Activated T-helper 1 cell treated with anti-CD3 and anti-CD28 coated beads, Interleukin-12 subunit alpha, Interleukin-12 subunit beta, Interleukin-2, Interleukin-4 antibody, amounts not matched to agents 30 ng/mL and 10 ng/mL and 1 ng/mL, durations not matched to agents 14 hours and 24 hours and 36 hours (primary cell): Measurements from ENCODE around the gene WFDC10B. TPM values are rescaled to one million over a fixed set of nuclear protein-coding genes. Genes with fewer than 3 reads are reported as not detected.
"Not testable (repeated sequence)": the region's sequence is repeated elsewhere in the genome, so short reads cannot be mapped to it uniquely, and the experiment has no call there.

ENCODE experiments used
- DNase-seq: peaks from one replicate; pipeline ENCODE4 v3.0.0; 2021; ENCODE audit warnings: low spot score
- H3K27ac Mint-ChIP-seq: one replicate; pipeline ENCODE4 v1.8.0; 2021; ENCODE audit warnings: mild to moderate bottlenecking, mixed read lengths
- H3K27me3 Mint-ChIP-seq: one replicate; pipeline ENCODE4 v1.8.0; 2022; ENCODE audit warnings: mild to moderate bottlenecking, moderate library complexity, mixed read lengths; ENCODE audit not compliant: insufficient read depth
- H3K36me3 Mint-ChIP-seq: one replicate; pipeline ENCODE4 v1.8.0; 2021; ENCODE audit warnings: low read depth, mixed read lengths
- H3K4me1 Mint-ChIP-seq: one replicate; pipeline ENCODE4 v1.8.0; 2021; ENCODE audit warnings: low read depth, mixed read lengths
- H3K4me3 Mint-ChIP-seq: one replicate; pipeline ENCODE4 v1.8.0; 2021; ENCODE audit warnings: mild to moderate bottlenecking, moderate library complexity, mixed read lengths
- H3K9me3 Mint-ChIP-seq: one replicate; pipeline ENCODE4 v1.8.0; 2021; ENCODE audit warnings: mixed read lengths
- intact Hi-C: fragments of 100-400 bp; cut with micrococcal nuclease; formaldehyde crosslinking; loops from one replicate; pipeline ENCODE4 v1.15.1; 2024
- total RNA-seq: library from RNA; stranded (reverse); gene quantifications from 2 replicates; pipeline ENCODE4 v1.2.3, GENCODE V29; 2022

Gene WFDC10B
- total RNA-seq, 1 donor from 2014 or later = not detected

- H3K4me1 Mint-ChIP-seq = no peaks in the 10 kb centered on the region
- H3K36me3 Mint-ChIP-seq = no peaks in the 10 kb centered on the region
- no peak for DNase-seq
- H3K27me3 Mint-ChIP-seq = peaks cover 17% of the 10 kb centered on the region
- H3K9me3 Mint-ChIP-seq = no peaks in the 10 kb centered on the region
- no peak overlapping the region for H3K4me3 Mint-ChIP-seq
- intact Hi-C loops = no loop called here
- no peak overlapping the region for H3K27ac Mint-ChIP-seq
Observed at GRCh38 chr20:45701104-45701503, 3.7 kb downstream of the WFDC10B start.

GRCh38 chr20:45695496-45695895 is 9.3 kb downstream of the WFDC10B start:
- no peak overlapping the region for H3K27ac Mint-ChIP-seq
- no peak overlapping the region for H3K4me3 Mint-ChIP-seq
- no peaks in the 10 kb centered on the region for H3K4me1 Mint-ChIP-seq
- no peaks in the 10 kb centered on the region for H3K9me3 Mint-ChIP-seq
- DNase-seq = no peak
- intact Hi-C loops = no loop called here
- H3K36me3 Mint-ChIP-seq = no peaks in the 10 kb centered on the region
- H3K27me3 Mint-ChIP-seq = peaks cover 15% of the 10 kb centered on the region

GRCh38 chr20:45693346-45693745 is 11.5 kb downstream of the WFDC10B start:
- DNase-seq, H3K36me3 Mint-ChIP-seq, H3K27ac Mint-ChIP-seq, H3K4me3 Mint-ChIP-seq, intact Hi-C loops, H3K4me1 Mint-ChIP-seq, H3K27me3 Mint-ChIP-seq, H3K9me3 Mint-ChIP-seq: not testable (repeated sequence)

GRCh38 chr20:45685896-45686295 is 18.9 kb downstream of the WFDC10B start:
- no peaks in the 10 kb centered on the region for H3K36me3 Mint-ChIP-seq
- peaks cover 3% of the 10 kb centered on the region for H3K27me3 Mint-ChIP-seq
- no peaks in the 10 kb centered on the region for H3K4me1 Mint-ChIP-seq
- H3K4me3 Mint-ChIP-seq = no peak overlapping the region
- no peaks in the 10 kb centered on the region for H3K9me3 Mint-ChIP-seq
- H3K27ac Mint-ChIP-seq = no peak overlapping the region
- no peak for DNase-seq
- intact Hi-C loops = no loop called here

GRCh38 chr20:45679650-45680049 is 25.2 kb downstream of the WFDC10B start:
- H3K27ac Mint-ChIP-seq = no peak overlapping the region
- H3K36me3 Mint-ChIP-seq = no peaks in the 10 kb centered on the region
- intact Hi-C loops = no loop called here
- no peak overlapping the region for H3K4me3 Mint-ChIP-seq
- peaks cover 4% of the 10 kb centered on the region for H3K27me3 Mint-ChIP-seq
- no peak for DNase-seq
- H3K9me3 Mint-ChIP-seq = peaks cover 16% of the 10 kb centered on the region
- no peaks in the 10 kb centered on the region for H3K4me1 Mint-ChIP-seq

- H3K27ac Mint-ChIP-seq = no peak overlapping the region
- intact Hi-C loops = no loop called here
- no peaks in the 10 kb centered on the region for H3K9me3 Mint-ChIP-seq
- H3K27me3 Mint-ChIP-seq = peaks cover 7% of the 10 kb centered on the region
- no peaks in the 10 kb centered on the region for H3K4me1 Mint-ChIP-seq
- DNase-seq = no peak
- no peak overlapping the region for H3K4me3 Mint-ChIP-seq
- H3K36me3 Mint-ChIP-seq = no peaks in the 10 kb centered on the region
Observed at GRCh38 chr20:45672765-45673164, 32.1 kb downstream of the WFDC10B start.

- H3K36me3 Mint-ChIP-seq = no peaks in the 10 kb centered on the region
- no peak for DNase-seq
- H3K27ac Mint-ChIP-seq = no peak within 1 kb of the TSS
- H3K27me3 Mint-ChIP-seq = peaks cover 5% of the 10 kb centered on the region
- H3K9me3 Mint-ChIP-seq = no peaks in the 10 kb centered on the region
- no peak within 1 kb of the TSS for H3K4me3 Mint-ChIP-seq
- H3K4me1 Mint-ChIP-seq = no peaks in the 10 kb centered on the region
- intact Hi-C loops = no loop called here
Observed at GRCh38 chr20:45670139-45670538, 34.7 kb downstream of the WFDC10B start, which contains the start of gene WFDC11. Gene WFDC11 (minus strand): TSS chr20:45670239. CDS start chr20:45650600, 19,639 bp downstream.

- intact Hi-C loops, H3K27ac Mint-ChIP-seq, H3K4me3 Mint-ChIP-seq, H3K9me3 Mint-ChIP-seq, H3K4me1 Mint-ChIP-seq, DNase-seq, H3K27me3 Mint-ChIP-seq, H3K36me3 Mint-ChIP-seq: not testable (repeated sequence)
Observed at GRCh38 chr20:45657038-45657437, 47.8 kb downstream of the WFDC10B start.

GRCh38 chr20:45651726-45652125 is 53.1 kb downstream of the WFDC10B start:
- H3K27me3 Mint-ChIP-seq, H3K4me3 Mint-ChIP-seq, H3K36me3 Mint-ChIP-seq, H3K4me1 Mint-ChIP-seq, H3K27ac Mint-ChIP-seq, H3K9me3 Mint-ChIP-seq, intact Hi-C loops, DNase-seq: not testable (repeated sequence)

- no peaks in the 10 kb centered on the region for H3K36me3 Mint-ChIP-seq
Observed at GRCh38 chr20:45649312-45649863, 55.4 kb downstream of the WFDC10B start.

GRCh38 chr20:45647441-45648050 is 57.3 kb downstream of the WFDC10B start:
- H3K27ac Mint-ChIP-seq = no peak overlapping the region

More at GRCh38 chr20:45649312-45649863, 55.4 kb downstream of the WFDC10B start:
- Mint-ChIP-seq H3K9me3 (no peaks in the 10 kb centered on the region), H3K27ac (no peak overlapping the region), H3K27me3 (peaks cover 2% of the 10 kb centered on the region), H3K4me1 (no peaks in the 10 kb centered on the region), H3K4me3 (no peak overlapping the region)
- intact Hi-C loops = no loop called here
- no peak for DNase-seq

GRCh38 chr20:45646875-45647274 is 57.9 kb downstream of the WFDC10B start:
- H3K9me3 Mint-ChIP-seq = no peaks in the 10 kb centered on the region
- intact Hi-C loops = no loop called here
- H3K36me3 Mint-ChIP-seq = no peaks in the 10 kb centered on the region
- H3K4me3 Mint-ChIP-seq = no peak overlapping the region
- no peaks in the 10 kb centered on the region for H3K4me1 Mint-ChIP-seq
- no peak for DNase-seq
- H3K27ac Mint-ChIP-seq = no peak overlapping the region
- peaks cover 2% of the 10 kb centered on the region for H3K27me3 Mint-ChIP-seq

More at GRCh38 chr20:45647441-45648050, 57.3 kb downstream of the WFDC10B start:
- H3K27me3 Mint-ChIP-seq = peaks cover 2% of the 10 kb centered on the region
- intact Hi-C loops = no loop called here
- no peak for DNase-seq
- no peaks in the 10 kb centered on the region for H3K4me1 Mint-ChIP-seq
- H3K36me3 Mint-ChIP-seq = no peaks in the 10 kb centered on the region
- no peak overlapping the region for H3K4me3 Mint-ChIP-seq
- H3K9me3 Mint-ChIP-seq = no peaks in the 10 kb centered on the region

GRCh38 chr20:45645869-45646268 is 59.0 kb downstream of the WFDC10B start:
- intact Hi-C loops, H3K4me1 Mint-ChIP-seq, H3K9me3 Mint-ChIP-seq, H3K27ac Mint-ChIP-seq, H3K36me3 Mint-ChIP-seq, H3K27me3 Mint-ChIP-seq, H3K4me3 Mint-ChIP-seq, DNase-seq: not testable (repeated sequence)

- H3K27me3 Mint-ChIP-seq = peaks cover 11% of the 10 kb centered on the region
- H3K36me3 Mint-ChIP-seq, DNase-seq, intact Hi-C loops, H3K4me3 Mint-ChIP-seq, H3K27ac Mint-ChIP-seq, H3K9me3 Mint-ChIP-seq, H3K4me1 Mint-ChIP-seq: not testable (repeated sequence)
Observed at GRCh38 chr20:45641076-45641475, 63.7 kb downstream of the WFDC10B start.
